Globus pallidus (tissue), 1 donor: ENCODE results near the gene MAB21L2.
"Not testable (repeated sequence)": the region's sequence is repeated elsewhere in the genome, so short reads cannot be mapped to it uniquely, and the experiment has no call there.

Source experiments
- DNase-seq: peaks from one replicate; pipeline ENCODE4 v3.0.0-alpha.2; 2015; ENCODE audit warnings: low spot score

MAB21L2 gene

DNA sequence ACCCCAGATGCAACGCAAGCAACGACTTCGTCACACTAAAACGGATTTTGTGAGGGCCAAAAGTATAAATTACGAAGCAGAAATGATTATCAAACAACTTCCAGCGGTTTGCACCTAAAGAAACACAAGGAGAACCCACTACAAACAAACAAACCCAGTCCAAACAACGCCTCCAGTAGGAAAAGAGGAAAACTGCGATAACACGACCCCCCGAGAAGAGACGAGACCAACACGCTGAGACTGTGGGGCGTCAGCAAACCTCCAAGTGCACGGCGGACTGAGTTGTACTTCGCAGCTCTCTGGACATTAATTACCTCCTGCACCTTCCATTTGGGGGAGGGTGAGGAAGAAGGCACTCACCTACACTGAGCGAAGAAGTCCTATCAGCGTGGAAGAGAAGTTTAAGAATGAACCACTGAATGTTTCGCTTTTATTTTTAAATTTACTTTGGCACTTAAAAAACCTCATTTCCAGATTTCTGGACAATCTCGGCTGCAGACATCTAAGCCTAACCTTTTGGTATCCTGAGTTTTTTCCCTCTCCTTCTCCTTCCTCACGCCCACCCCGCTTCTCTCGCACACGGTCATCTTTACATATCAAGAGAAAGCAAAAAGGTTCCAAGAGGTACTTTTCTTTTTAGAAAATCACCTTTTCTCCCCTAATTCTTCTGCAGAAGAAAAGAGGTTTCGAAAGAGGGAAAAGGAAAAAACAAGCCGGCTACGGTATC lies at the start of gene MAB21L2:
Gene MAB21L2, plus strand, starts transcription at position 6 of the 727 bp plus-strand sequence. CDS start 879 bp downstream, outside the sequence.
- DNase-seq, result no peak

DNA sequence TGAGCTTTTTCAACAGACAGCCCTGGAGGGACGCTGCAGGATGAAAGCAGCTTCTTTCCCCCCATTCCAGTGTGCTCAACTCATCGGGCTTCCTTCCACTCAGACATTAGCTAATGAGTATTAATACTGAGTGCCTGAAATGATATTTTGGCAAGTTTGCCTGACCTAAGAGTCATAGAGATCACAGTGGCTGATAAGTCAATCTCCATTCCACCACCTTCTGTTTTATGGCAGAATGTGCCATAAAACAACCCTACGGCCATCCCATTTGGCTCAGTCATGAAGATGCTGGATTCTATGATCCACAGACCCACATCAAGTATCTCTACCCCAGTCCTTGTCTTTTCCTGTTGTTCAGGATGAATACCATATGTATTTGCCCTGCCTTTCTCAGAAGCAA lies 48.3 kb upstream of the MAB21L2 start:
- no peak for DNase-seq

- DNase-seq, result no peak
Observed at GRCh38 chr4:150534818-150535217, 47.1 kb upstream of the MAB21L2 start.

DNA sequence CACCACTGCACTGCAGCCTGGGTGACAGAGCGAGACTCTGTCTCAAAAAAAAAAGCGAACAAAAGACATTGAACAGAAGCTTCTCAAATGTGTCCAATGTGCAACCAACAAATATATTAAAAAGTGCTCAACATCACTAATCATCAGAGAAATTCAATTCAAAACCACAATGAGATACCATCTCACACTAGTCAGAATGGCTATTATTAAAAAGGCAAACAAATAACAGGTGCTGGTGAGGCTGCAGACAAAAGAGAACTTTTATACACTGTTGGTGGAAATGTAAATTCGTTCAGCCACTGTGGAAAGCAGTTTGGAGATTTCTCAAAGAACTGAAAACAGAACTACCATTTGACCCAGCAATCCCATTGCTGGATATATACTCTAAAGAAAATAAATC lies 44.0 kb upstream of the MAB21L2 start:
- not testable (repeated sequence) for DNase-seq

GRCh38 chr4:150540536-150540935 lies 41.4 kb upstream of the MAB21L2 start:
- no peak for DNase-seq

GRCh38 chr4:150540959-150541360 lies 41.0 kb upstream of the MAB21L2 start:
- no peak for DNase-seq

DNA sequence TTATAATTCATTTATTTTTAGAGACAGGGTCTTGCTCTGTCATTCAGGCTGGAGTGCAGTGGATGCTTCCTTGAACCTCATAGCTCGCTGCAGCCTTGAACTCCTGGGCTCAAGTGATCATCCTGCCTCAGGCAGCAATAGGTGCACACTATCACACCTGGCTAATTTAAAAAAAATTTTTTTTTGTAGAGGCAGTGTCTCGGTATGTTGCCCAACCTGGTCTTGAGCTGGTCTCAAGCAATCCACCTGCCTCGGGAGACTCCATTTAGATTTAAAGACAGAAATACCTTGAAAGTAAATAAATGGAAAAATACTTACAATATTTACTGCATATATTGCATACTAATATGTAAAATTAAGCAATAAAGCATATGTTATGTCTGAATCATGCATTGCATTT lies 40.3 kb upstream of the MAB21L2 start:
- no peak for DNase-seq

- no peak for DNase-seq
Observed at GRCh38 chr4:150543042-150543441, 38.9 kb upstream of the MAB21L2 start.

GRCh38 chr4:150546286-150546685 lies 35.7 kb upstream of the MAB21L2 start:
- no peak for DNase-seq

- no peak for DNase-seq
Observed at GRCh38 chr4:150547154-150547838, 34.7 kb upstream of the MAB21L2 start.

DNA sequence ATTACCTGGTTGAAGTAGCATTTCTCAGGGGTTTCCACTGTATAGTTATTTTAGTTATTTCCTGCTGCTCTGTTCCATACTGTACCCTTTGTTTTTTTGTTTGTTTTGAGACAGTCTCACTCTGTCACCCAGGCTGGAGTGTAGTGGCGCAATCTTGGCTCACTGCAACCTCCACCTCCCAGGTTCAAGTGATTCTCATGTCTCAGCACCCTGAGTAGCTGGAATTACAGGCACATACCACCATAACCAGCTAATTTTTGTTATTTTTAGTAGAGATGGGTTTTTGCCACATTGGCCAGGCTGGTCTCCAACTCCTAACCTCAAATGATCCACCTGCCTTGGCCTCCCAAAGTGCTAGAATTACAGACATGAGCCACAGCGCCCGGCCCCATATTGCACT lies 24.1 kb upstream of the MAB21L2 start:
- DNase-seq, result not testable (repeated sequence)

GRCh38 chr4:150561143-150561737 lies 20.7 kb upstream of the MAB21L2 start:
- no peak for DNase-seq

- no peak for DNase-seq
Observed at GRCh38 chr4:150562250-150562649, 19.7 kb upstream of the MAB21L2 start.

DNA sequence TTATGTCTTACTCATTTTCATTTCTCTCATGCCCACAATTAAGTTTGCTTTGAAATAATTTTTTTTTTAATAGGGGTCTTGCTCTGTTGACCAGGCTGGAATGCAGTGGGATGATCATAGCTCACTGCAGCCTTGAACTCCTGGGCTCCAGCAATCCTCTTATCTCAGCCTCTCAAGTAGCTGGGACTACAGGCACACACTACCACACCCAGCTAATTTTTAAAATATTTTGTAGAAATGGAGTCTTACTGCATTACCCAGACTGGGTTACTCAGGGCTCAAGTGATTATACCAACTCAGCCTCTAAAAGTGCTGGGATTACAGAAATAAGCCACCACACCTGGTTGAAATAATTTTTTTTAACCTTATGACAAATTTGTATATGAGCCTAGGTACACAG lies 19.2 kb upstream of the MAB21L2 start:
- no peak for DNase-seq

DNA sequence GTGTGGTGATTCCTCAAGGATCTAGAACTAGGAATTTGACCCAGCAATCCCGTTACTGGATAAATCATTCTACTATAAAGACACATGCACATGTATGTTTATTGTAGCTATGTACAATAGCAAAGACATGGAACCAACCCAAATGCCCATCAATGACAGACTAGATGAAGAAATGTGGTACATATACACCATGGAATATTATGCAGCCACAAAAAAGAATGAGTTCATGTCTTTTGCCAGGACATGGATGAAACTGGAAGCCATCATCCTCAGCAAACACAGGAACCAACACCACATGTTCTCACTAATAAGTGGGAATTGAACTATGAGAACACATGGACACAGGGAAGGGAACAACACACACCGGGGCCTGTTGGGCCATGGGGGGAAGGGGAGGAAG lies 17.0 kb upstream of the MAB21L2 start:
- not testable (repeated sequence) for DNase-seq

DNA sequence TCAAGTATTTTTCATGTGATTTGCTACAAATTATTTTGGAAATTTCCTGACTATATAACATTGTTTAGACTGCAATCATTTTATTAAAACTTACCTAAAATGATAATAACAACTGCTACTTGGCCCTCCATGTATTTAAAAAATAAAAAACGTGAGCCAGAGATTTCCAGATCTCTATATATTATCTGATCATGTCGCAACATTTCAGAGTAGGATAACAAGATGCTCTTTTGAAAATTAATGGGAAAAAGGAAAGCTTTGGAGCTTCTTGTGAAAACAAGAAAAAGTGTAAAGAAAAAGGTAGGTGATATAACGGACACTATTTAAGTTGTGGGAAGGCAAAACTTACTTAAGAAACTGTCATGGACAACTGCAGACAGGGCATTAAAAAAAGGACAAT lies 14.9 kb upstream of the MAB21L2 start:
- no peak for DNase-seq

DNA sequence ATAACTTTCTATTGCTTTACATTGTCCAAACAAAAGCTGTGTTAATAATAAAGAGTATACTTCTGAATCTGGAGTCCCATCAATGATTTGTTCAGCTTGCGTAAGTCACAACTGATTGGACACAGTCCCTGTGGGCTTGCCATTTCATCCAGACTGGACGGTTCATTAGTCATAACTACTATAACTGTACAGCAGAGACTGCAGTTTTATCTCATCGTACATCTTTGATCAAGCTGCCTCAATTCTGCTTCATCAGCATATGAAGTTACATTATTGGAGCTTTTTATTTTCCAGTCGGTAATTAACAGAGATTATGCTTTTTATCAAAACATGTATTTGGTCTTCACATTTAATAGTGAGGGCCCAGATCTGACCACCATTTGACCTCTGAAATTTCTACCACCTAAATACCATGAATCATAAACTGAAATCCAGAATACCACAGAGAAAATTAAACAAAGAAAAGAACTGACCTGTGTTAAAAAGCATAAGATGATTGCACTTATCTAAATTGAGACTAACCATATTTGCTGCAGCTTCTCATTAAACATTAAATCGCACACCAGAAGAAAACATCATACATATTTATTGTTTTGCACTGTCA lies 12.5 kb upstream of the MAB21L2 start:
- no peak for DNase-seq

DNA sequence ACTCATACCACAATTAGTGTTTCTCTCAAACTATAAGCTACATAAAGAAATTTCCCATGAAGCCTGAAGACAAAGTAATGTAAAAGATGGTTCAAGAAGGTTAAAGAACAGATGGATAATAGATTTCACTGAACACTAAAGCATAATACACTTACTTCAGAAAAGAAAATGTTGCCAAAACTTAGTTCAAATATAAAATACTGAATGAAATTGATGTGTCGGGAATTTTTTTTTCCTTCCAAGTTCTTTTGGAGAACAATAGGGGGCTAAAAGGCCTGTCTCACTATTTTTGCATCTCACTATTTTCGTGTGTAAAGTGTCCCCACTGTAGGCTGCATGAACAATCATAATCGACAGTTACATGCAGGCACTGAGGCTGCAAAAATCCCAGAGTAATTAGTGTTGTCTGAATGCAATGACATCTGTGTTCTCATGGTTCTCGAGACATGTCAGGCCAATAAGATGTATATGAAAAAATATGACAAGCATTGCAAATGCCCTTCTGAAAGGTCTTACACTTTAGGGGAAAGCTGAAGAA lies 11.9 kb upstream of the MAB21L2 start:
- DNase-seq, result no peak

DNA sequence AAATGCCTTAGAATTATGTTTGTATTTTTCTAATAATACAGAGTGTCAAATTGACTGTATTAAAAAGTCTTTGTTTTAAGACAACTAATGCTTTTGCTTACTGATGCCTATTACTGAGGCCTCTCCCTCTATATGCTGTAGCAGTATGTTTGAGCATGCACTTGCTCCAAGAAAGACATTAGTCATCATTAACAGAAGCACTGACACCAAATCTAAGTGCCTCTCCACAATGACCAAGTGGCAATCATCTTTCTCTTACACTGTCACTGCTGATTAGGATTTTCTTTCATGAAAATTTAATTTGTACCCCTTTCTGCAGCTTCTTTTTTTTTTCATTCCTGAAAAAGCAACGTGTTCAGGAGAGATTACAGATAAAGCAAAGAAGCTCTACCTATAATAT lies 11.1 kb upstream of the MAB21L2 start:
- DNase-seq, result no peak

- DNase-seq, result no peak
Observed at GRCh38 chr4:150572704-150573504, 9.0 kb upstream of the MAB21L2 start.

DNA sequence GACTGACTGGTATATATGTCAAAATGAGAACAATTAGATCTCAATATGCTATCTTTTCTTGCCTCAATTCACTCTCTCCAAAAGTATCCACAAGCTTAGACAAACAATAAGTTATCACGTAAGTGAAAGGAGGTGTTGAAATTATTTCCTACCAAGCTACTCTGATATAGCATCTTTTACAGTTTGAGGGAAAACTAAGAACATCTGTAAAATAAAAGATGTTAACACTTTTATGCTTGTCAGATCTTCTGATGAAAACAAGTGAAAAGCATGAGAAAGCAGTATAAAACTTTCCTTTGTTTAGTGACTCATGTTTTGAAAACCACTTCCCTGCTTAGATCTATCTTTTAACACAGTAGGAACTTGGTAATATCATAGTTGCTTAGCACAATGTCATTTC lies 8.4 kb upstream of the MAB21L2 start:
- DNase-seq, result no peak

GRCh38 chr4:150574678-150575077 lies 7.3 kb upstream of the MAB21L2 start:
- no peak for DNase-seq
